Colonic mucosa (tissue), 4 donors: ENCODE measurements around the gene ADRA2A. TPM values are rescaled to one million over a fixed set of nuclear protein-coding genes. Genes with fewer than 3 reads are reported as not detected.

Experiments used
- DNase-seq: peaks from one replicate; pipeline ENCODE4 v3.0.0-alpha.2; 2020
- H3K27ac ChIP-seq: fragments of 200-600 bp; one replicate; pipeline ENCODE4 v1.8.0; 2021
- H3K27me3 ChIP-seq: fragments of 200-600 bp; one replicate; pipeline ENCODE4 v1.8.0; 2021
- H3K36me3 ChIP-seq: fragments of 200-600 bp; one replicate; pipeline ENCODE4 v1.8.0; 2021
- H3K4me1 ChIP-seq: fragments of 200-600 bp; one replicate; pipeline ENCODE4 v1.8.0; 2021; ENCODE audit warnings: mild to moderate bottlenecking
- H3K4me3 ChIP-seq: fragments of 200-600 bp; one replicate; pipeline ENCODE4 v1.8.0; 2021
- H3K9ac ChIP-seq, 2 donors: one replicate each; pipeline ENCODE4 v1.7.0; 2013; ENCODE audit warnings: control low read depth in 2 of 2, low read depth in 2 of 2, low read length in 2 of 2
- H3K9me3 ChIP-seq: fragments of 200-600 bp; one replicate; pipeline ENCODE4 v1.8.0; 2021
- CTCF ChIP-seq: fragments of 200-600 bp; IDR thresholded peaks from one replicate; pipeline ENCODE4 v1.8.0; 2022; ENCODE audit warnings: antibody characterized with exemption, mild to moderate bottlenecking
- intact Hi-C: fragments of 100-400 bp; cut with DNase I; formaldehyde crosslinking; loops from one replicate; pipeline ENCODE4 v1.14.1; 2022
- total RNA-seq, 2 donors: library from RNA; stranded (reverse); fragmentation: NEBNext Ultra II Directional in 1 of 2; extraction: Animal tissue kit (Norgen Biotek cat#: 25700) in 1 of 2; gene quantifications; one replicate each; pipeline ENCODE4 v1.2.1, GENCODE V29; 2021
- donor health status: healthy.
- donor health status: DM: no; HTN: no; CAD: no.
- donor health status: DM: no; HTN: no; CAD: no.

Gene ADRA2A
- total RNA-seq, 2 donors from 2014 or later = 12.8 to 14.3 TPM

DNA sequence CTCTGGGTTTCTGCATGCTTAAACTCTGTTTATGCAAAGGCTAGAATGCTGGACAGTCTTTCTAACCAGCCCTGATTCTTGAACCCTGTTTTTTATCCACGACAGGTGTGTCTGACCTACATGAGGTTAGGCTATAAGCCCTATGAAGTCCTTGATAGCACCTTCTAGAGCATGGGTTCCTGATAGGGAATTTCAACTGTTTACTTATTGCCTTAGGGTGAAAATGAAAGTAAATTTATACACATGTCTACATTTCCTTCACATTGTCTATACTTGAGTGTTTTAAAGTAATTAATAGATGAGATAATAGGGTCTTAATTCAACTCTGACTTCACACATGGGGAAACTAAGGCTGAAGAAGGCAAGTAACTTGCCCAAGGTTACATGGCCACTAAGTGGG is 35.5 kb downstream of the ADRA2A start:
- Histone ChIP-seq H3K36me3 (no peaks in the 10 kb centered on the region), H3K27me3 (no peaks in the 10 kb centered on the region), H3K9ac (no peak overlapping the region), H3K27ac (no peak overlapping the region), H3K9me3 (no peaks in the 10 kb centered on the region), H3K4me3 (no peak overlapping the region), H3K4me1 (peaks cover 3% of the 10 kb centered on the region)
- intact Hi-C loops = no loop called here
- TF ChIP-seq CTCF = no peak
- no peak for DNase-seq

DNA sequence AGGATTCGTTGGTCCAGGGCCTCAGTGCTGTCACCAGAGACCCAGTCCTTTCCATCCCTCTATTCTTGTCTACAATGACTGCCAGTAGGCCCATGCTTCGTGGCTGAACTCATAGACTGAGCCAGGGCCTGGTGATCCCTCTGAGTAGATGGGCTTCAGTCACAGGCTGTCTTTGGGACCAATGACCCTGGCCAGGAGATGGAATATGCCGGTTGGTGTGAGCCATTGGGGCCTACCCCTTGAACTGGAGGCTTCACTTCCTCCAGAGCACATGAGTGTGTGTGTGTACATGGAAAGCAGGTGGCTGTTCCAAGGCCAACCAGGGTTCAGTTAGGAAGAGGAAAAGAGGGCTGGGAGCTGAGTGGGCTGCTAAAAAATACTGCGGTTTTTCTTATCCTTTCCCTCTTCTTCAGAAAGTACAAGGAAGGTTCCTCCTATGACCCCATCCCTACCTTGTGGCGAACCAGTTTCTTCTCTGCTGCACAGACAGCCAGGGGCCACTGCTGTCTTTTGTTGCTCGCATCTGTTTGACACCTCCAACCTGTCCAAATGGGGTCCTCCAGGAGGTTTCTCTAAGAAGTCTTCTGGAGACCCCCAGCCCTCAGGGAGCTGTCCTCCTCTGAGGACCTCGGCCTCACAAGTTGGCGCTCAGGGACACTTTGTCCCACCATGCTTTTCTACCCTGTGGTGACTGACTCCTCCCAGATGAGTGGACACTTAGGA is 36.6 kb downstream of the ADRA2A start:
- Histone ChIP-seq H3K27me3 (no peaks in the 10 kb centered on the region), H3K9ac (no peak overlapping the region), H3K4me1 (peaks cover 3% of the 10 kb centered on the region), H3K4me3 (no peak overlapping the region), H3K9me3 (no peaks in the 10 kb centered on the region), H3K27ac (no peak overlapping the region), H3K36me3 (no peaks in the 10 kb centered on the region)
- DNase-seq = no peak
- TF ChIP-seq CTCF = no peak
- intact Hi-C loops = no loop called here

GRCh38 chr10:111113961-111114757 is 37.3 kb downstream of the ADRA2A start:
- Histone ChIP-seq H3K36me3 (no peaks in the 10 kb centered on the region), H3K4me3 (no peak overlapping the region), H3K9ac (no peak overlapping the region), H3K9me3 (no peaks in the 10 kb centered on the region), H3K27me3 (no peaks in the 10 kb centered on the region), H3K4me1 (peaks cover under 1% of the 10 kb centered on the region), H3K27ac (no peak overlapping the region)
- DNase-seq = no peak
- no peak for TF ChIP-seq CTCF
- intact Hi-C loops = no loop called here

GRCh38 chr10:111114758-111115500 is 38.1 kb downstream of the ADRA2A start:
- Histone ChIP-seq H3K4me1 (no peaks in the 10 kb centered on the region), H3K4me3 (no peak overlapping the region), H3K9ac (no peak overlapping the region), H3K27me3 (no peaks in the 10 kb centered on the region), H3K27ac (no peak overlapping the region), H3K9me3 (no peaks in the 10 kb centered on the region), H3K36me3 (no peaks in the 10 kb centered on the region)
- intact Hi-C loops = no loop called here
- no peak for TF ChIP-seq CTCF
- no peak for DNase-seq

DNA sequence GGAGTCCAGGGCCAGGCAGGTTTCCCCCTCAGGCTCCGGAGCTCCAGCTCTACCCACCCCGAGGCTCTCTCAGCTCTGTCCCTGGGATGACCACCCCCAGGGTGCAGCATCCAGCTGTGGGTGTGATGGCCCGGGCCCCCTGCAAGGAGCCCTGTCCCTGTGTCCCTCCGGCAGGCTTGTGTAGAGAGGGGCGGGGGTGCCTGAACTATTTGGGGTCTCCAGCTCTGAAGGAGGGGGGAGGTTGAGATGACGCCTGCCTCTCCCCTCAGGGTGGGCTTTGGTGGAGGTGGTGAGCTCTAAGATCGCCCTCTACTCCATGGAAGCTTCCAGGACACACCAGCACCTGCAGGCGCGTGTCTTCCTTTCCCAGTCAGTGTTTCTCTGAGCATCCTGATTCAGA is 39.4 kb downstream of the ADRA2A start:
- Histone ChIP-seq H3K27me3 (no peaks in the 10 kb centered on the region), H3K9ac (no peak overlapping the region), H3K4me1 (no peaks in the 10 kb centered on the region), H3K36me3 (no peaks in the 10 kb centered on the region), H3K27ac (no peak overlapping the region), H3K4me3 (no peak overlapping the region), H3K9me3 (no peaks in the 10 kb centered on the region)
- TF ChIP-seq CTCF = no peak
- intact Hi-C loops = no loop called here
- no peak for DNase-seq
